Aorta (tissue), 5 donors: ENCODE data around the gene CCDC50. TPM values are rescaled to one million over a fixed set of nuclear protein-coding genes. Genes with fewer than 3 reads are reported as not detected.

Experiments used
- ATAC-seq: fragments of 200-7000 bp; cut with Tn5 transposase; one replicate; pipeline ENCODE4 v1.9.1; 2022; ENCODE audit warnings: moderate library complexity; ENCODE audit not compliant: low FRiP score
- DNase-seq, 2 donors: peaks; one replicate each; pipeline ENCODE4 v3.0.0-alpha.2; 2020
- H3K27ac ChIP-seq, 2 donors: one replicate each; pipeline ENCODE4 v1.5.1; 2013; ENCODE audit warnings: low read length in 2 of 2, mild to moderate bottlenecking in 2 of 2, moderate library complexity in 2 of 2, control low read depth in 1 of 2, inconsistent platforms in 1 of 2, low read depth in 1 of 2
- H3K27me3 ChIP-seq, 2 donors: one replicate each; pipeline ENCODE4 v1.6.1; 2013; ENCODE audit warnings: control low read depth in 1 of 2, low read length in 1 of 2, mild to moderate bottlenecking in 1 of 2, moderate library complexity in 1 of 2; ENCODE audit not compliant: insufficient read depth in 2 of 2, control insufficient read depth in 1 of 2
- H3K36me3 ChIP-seq, 2 donors: one replicate each; pipeline ENCODE4 v1.6.1; 2013; ENCODE audit warnings: control low read depth in 1 of 2, low read length in 1 of 2, mild to moderate bottlenecking in 1 of 2; ENCODE audit not compliant: insufficient read depth in 2 of 2, control insufficient read depth in 1 of 2
- H3K4me1 ChIP-seq, 2 donors: one replicate each; pipeline ENCODE4 v1.6.1; 2013; ENCODE audit warnings: low read length in 2 of 2, control low read depth in 1 of 2, mild to moderate bottlenecking in 1 of 2, moderate library complexity in 1 of 2; ENCODE audit not compliant: insufficient read depth in 2 of 2, control insufficient read depth in 1 of 2
- H3K4me3 ChIP-seq, 2 donors: one replicate each; pipeline ENCODE4 v1.5.1; 2013; ENCODE audit warnings: low read length in 2 of 2, control low read depth in 1 of 2, mild to moderate bottlenecking in 1 of 2
- H3K9me3 ChIP-seq: one replicate; pipeline ENCODE4 v1.6.1; 2013; ENCODE audit warnings: mild to moderate bottlenecking, low read length; ENCODE audit not compliant: control insufficient read depth
- WGBS, 2 donors: extraction: QIAGEN DNeasy Blood & Tissue Kit; methylation state at CpG; one replicate each; pipeline ENCODE4 v1.1.7; 2013; 5-methylcytosine and 5-hydroxymethylcytosine counted together
- intact Hi-C, 2 donors: fragments of 100-400 bp; cut with DNase I; formaldehyde crosslinking; loops; one replicate each; pipeline versions ENCODE4 v1.14.2 to v1.15.0; 2022
- polyA plus RNA-seq, 2 donors: library from polyadenylated mRNA; stranded (reverse); fragments of 200-250 nt; gene quantifications; one replicate each; pipeline ENCODE4 v1.2.3, GENCODE V29; 2013
- total RNA-seq, 2 donors: library from RNA; stranded (reverse); fragmentation: NEBNext Ultra II Directional; extraction: Animal tissue kit (Norgen Biotek cat#: 25700); gene quantifications; one replicate each; pipeline ENCODE4 v1.2.1, GENCODE V29; 2021
- donor health status: healthy with polysubstance abuse.
- donor health status: Bipolar disorder and iron deficiency.
- donor health status: DM: no; HTN: no; CAD: no.
- donor health status: DM: no; HTN: no; CAD: no.
- donor health status: DM: yes; HTN: yes; CAD: no.

CCDC50 gene
- total and polyA plus RNA-seq, 4 donors: 34.3 to 129 (median 65.4) TPM

GRCh38 chr3:191435981-191436380, 106.8 kb downstream of the CCDC50 start:
- intact Hi-C loops: no loop called here
- Histone ChIP-seq H3K4me1 (no peaks in the 10 kb centered on the region), H3K27ac (no peak overlapping the region), H3K36me3 (no peaks in the 10 kb centered on the region), H3K4me3 (no peak overlapping the region), H3K9me3 (peaks cover 1% of the 10 kb centered on the region), H3K27me3 (no peaks in the 10 kb centered on the region)
- DNase-seq (no peak), ATAC-seq (no peak)
- WGBS, 2 donors: 78 to 79% methylated on average over 2 of the region's 2 CpGs

- ATAC-seq: no peak
These were observed 109.1 kb downstream of the CCDC50 start for GRCh38 chr3:191438150-191438814.

GRCh38 chr3:191440532-191440931, 111.3 kb downstream of the CCDC50 start:
- H3K4me1 ChIP-seq: no peaks in the 10 kb centered on the region
- intact Hi-C loops: no loop called here
- 77 to 83% methylated on average over 4 of the region's 4 CpGs for WGBS, 2 donors

More at GRCh38 chr3:191438150-191438814, 109.1 kb downstream of the CCDC50 start:
- 49 to 53% methylated on average over 2 of the region's 2 CpGs for WGBS, 2 donors
- no peak overlapping the region for H3K4me3 ChIP-seq
- peaks cover 1% of the 10 kb centered on the region for H3K9me3 ChIP-seq
- intact Hi-C loops: no loop called here
- no peak overlapping the region for H3K27ac ChIP-seq
- no peaks in the 10 kb centered on the region for H3K4me1 ChIP-seq
- H3K27me3 ChIP-seq: no peaks in the 10 kb centered on the region
- no peaks in the 10 kb centered on the region for H3K36me3 ChIP-seq
- no peak for DNase-seq

GRCh38 chr3:191441687-191442086, 112.5 kb downstream of the CCDC50 start:
- Histone ChIP-seq H3K4me1 (no peaks in the 10 kb centered on the region), H3K27ac (no peak overlapping the region), H3K9me3 (peaks cover 1% of the 10 kb centered on the region), H3K36me3 (no peaks in the 10 kb centered on the region), H3K4me3 (no peak overlapping the region), H3K27me3 (no peaks in the 10 kb centered on the region)
- DNase-seq (no peak), ATAC-seq (no peak)
- 49 to 67% methylated on average over 2 of the region's 2 CpGs for WGBS, 2 donors
- intact Hi-C loops: no loop called here

More at GRCh38 chr3:191440532-191440931, 111.3 kb downstream of the CCDC50 start:
- DNase-seq (no peak), ATAC-seq (no peak)
- H3K27me3 ChIP-seq: no peaks in the 10 kb centered on the region
- H3K4me3 ChIP-seq: no peak overlapping the region
- H3K36me3 ChIP-seq: no peaks in the 10 kb centered on the region
- peaks cover 1% of the 10 kb centered on the region for H3K9me3 ChIP-seq
- no peak overlapping the region for H3K27ac ChIP-seq

GRCh38 chr3:191444569-191444968, 115.4 kb downstream of the CCDC50 start:
- DNase-seq (no peak), ATAC-seq (no peak)
- no peaks in the 10 kb centered on the region for H3K4me1 ChIP-seq
- intact Hi-C loops: no loop called here
- H3K9me3 ChIP-seq: peaks cover 1% of the 10 kb centered on the region
- no peak overlapping the region for H3K27ac ChIP-seq
- no peak overlapping the region for H3K4me3 ChIP-seq
- 82 to 85% methylated on average over 3 of the region's 3 CpGs for WGBS, 2 donors
- H3K36me3 ChIP-seq: no peaks in the 10 kb centered on the region
- no peaks in the 10 kb centered on the region for H3K27me3 ChIP-seq

Other genes with a start within 250 kb of the CCDC50 start
- gene OSTN, start 130.2 kb upstream of the CCDC50 start, total RNA-seq: 1 to 10 TPM in 1 of 2 donors, not detected in 1; 2.0 TPM
- not detected for gene OSTN, start 130.2 kb upstream of the CCDC50 start, polyA plus RNA-seq
- under 1 TPM; 0.42 to 0.78 TPM for gene UTS2B, start 1.1 kb downstream of the CCDC50 start, total RNA-seq
- 1 to 10 TPM in 1 of 2 donors, under 1 TPM in 1; 0.15 to 2.8 TPM for gene UTS2B, start 1.1 kb downstream of the CCDC50 start, polyA plus RNA-seq
- not detected for gene PYDC2, start 131.8 kb downstream of the CCDC50 start, total RNA-seq
- not detected for gene PYDC2, start 131.8 kb downstream of the CCDC50 start, polyA plus RNA-seq